ENCODE measurements around the gene FMO1.
A peak's percentile ranks its signal among the peaks of the same experiment; 100 is the strongest.
"Not testable (repeated sequence)": the region's sequence is repeated elsewhere in the genome, so short reads cannot be mapped to it uniquely, and the experiment has no call there.

Gene FMO1

GRCh38 chr1:171290621-171291020 is 42.3 kb downstream of the FMO1 start:
- H3K9me3 ChIP-seq (replicated peaks; ENCODE audit: low read length) = no peaks in the 10 kb centered on the region
- no peak overlapping the region for H3K4me3 ChIP-seq (ENCODE audit: low read length)
- H3K9ac ChIP-seq (ENCODE audit: low read depth, low read length) = no peak overlapping the region
- H3K27me3 ChIP-seq (ENCODE audit: control insufficient read depth, insufficient read depth, low read length) = peaks cover 4% of the 10 kb centered on the region
- no peak overlapping the region for H3K4me2 ChIP-seq (ENCODE audit: low read length)
- H3K36me3 ChIP-seq (ENCODE audit: insufficient read depth, low read length) = no peaks in the 10 kb centered on the region
- H3K4me1 ChIP-seq (ENCODE audit: control insufficient read depth, insufficient read depth, low read length) = no peaks in the 10 kb centered on the region

- Histone ChIP-seq H3K36me3 (ENCODE audit: insufficient read depth, low read length) (no peaks in the 10 kb centered on the region), H3K9me3 (replicated peaks; ENCODE audit: low read length) (no peaks in the 10 kb centered on the region), H3K9ac (ENCODE audit: low read depth, low read length) (no peak overlapping the region), H3K4me1 (ENCODE audit: control insufficient read depth, insufficient read depth, low read length) (no peaks in the 10 kb centered on the region), H3K27me3 (ENCODE audit: control insufficient read depth, insufficient read depth, low read length) (peaks cover 4% of the 10 kb centered on the region), H3K4me3 (ENCODE audit: low read length) (no peak overlapping the region), H3K4me2 (ENCODE audit: low read length) (no peak overlapping the region)
These were observed 44.5 kb downstream of the FMO1 start for GRCh38 chr1:171292799-171293198.

GRCh38 chr1:171295383-171295782 is 47.1 kb downstream of the FMO1 start:
- not testable (repeated sequence) for H3K4me2 ChIP-seq (ENCODE audit: low read length); H3K9ac ChIP-seq (ENCODE audit: low read depth, low read length); H3K4me3 ChIP-seq (ENCODE audit: low read length); H3K4me1 ChIP-seq (ENCODE audit: control insufficient read depth, insufficient read depth, low read length); H3K27me3 ChIP-seq (ENCODE audit: control insufficient read depth, insufficient read depth, low read length); H3K9me3 ChIP-seq (replicated peaks; ENCODE audit: low read length); H3K36me3 ChIP-seq (ENCODE audit: insufficient read depth, low read length)

- H3K4me1 ChIP-seq (ENCODE audit: control insufficient read depth, insufficient read depth, low read length) = no peaks in the 10 kb centered on the region
- H3K27me3 ChIP-seq (ENCODE audit: control insufficient read depth, insufficient read depth, low read length) = peaks cover 4% of the 10 kb centered on the region
- H3K4me2 ChIP-seq (ENCODE audit: low read length) = no peak overlapping the region
- no peaks in the 10 kb centered on the region for H3K9me3 ChIP-seq (replicated peaks; ENCODE audit: low read length)
- H3K4me3 ChIP-seq (ENCODE audit: low read length) = no peak overlapping the region
- no peak overlapping the region for H3K9ac ChIP-seq (ENCODE audit: low read depth, low read length)
- no peaks in the 10 kb centered on the region for H3K36me3 ChIP-seq (ENCODE audit: insufficient read depth, low read length)
These were observed 47.5 kb downstream of the FMO1 start for GRCh38 chr1:171295821-171296220.

- Histone ChIP-seq H3K9me3 (replicated peaks; ENCODE audit: low read length) (no peaks in the 10 kb centered on the region), H3K9ac (ENCODE audit: low read depth, low read length) (no peak overlapping the region), H3K4me2 (ENCODE audit: low read length) (no peak overlapping the region), H3K27me3 (ENCODE audit: control insufficient read depth, insufficient read depth, low read length) (peaks cover 4% of the 10 kb centered on the region), H3K4me1 (ENCODE audit: control insufficient read depth, insufficient read depth, low read length) (no peaks in the 10 kb centered on the region), H3K36me3 (ENCODE audit: insufficient read depth, low read length) (no peaks in the 10 kb centered on the region), H3K4me3 (ENCODE audit: low read length) (no peak overlapping the region)
These were observed 48.6 kb downstream of the FMO1 start for GRCh38 chr1:171296897-171297296.

- H3K9me3 ChIP-seq (replicated peaks; ENCODE audit: low read length) = no peaks in the 10 kb centered on the region
- no peak overlapping the region for H3K4me2 ChIP-seq (ENCODE audit: low read length)
- H3K9ac ChIP-seq (ENCODE audit: low read depth, low read length) = no peak overlapping the region
- H3K4me1 ChIP-seq (ENCODE audit: control insufficient read depth, insufficient read depth, low read length) = no peaks in the 10 kb centered on the region
- H3K36me3 ChIP-seq (ENCODE audit: insufficient read depth, low read length) = no peaks in the 10 kb centered on the region
- H3K4me3 ChIP-seq (ENCODE audit: low read length) = no peak overlapping the region
- H3K27me3 ChIP-seq (ENCODE audit: control insufficient read depth, insufficient read depth, low read length) = peaks cover 4% of the 10 kb centered on the region
These were observed 50.4 kb downstream of the FMO1 start for GRCh38 chr1:171298696-171299095.

GRCh38 chr1:171299342-171299741 is 51.0 kb downstream of the FMO1 start:
- Histone ChIP-seq H3K4me1 (ENCODE audit: control insufficient read depth, insufficient read depth, low read length) (no peaks in the 10 kb centered on the region), H3K9ac (ENCODE audit: low read depth, low read length) (no peak overlapping the region), H3K4me2 (ENCODE audit: low read length) (no peak overlapping the region), H3K36me3 (ENCODE audit: insufficient read depth, low read length) (no peaks in the 10 kb centered on the region), H3K9me3 (replicated peaks; ENCODE audit: low read length) (no peaks in the 10 kb centered on the region), H3K27me3 (ENCODE audit: control insufficient read depth, insufficient read depth, low read length) (no peaks in the 10 kb centered on the region), H3K4me3 (ENCODE audit: low read length) (no peak overlapping the region)

GRCh38 chr1:171300401-171300800 is 52.1 kb downstream of the FMO1 start:
- H3K9me3 ChIP-seq (replicated peaks; ENCODE audit: low read length) = no peaks in the 10 kb centered on the region
- H3K4me3 ChIP-seq (ENCODE audit: low read length) = no peak overlapping the region
- H3K4me1 ChIP-seq (ENCODE audit: control insufficient read depth, insufficient read depth, low read length) = no peaks in the 10 kb centered on the region
- H3K27me3 ChIP-seq (ENCODE audit: control insufficient read depth, insufficient read depth, low read length) = no peaks in the 10 kb centered on the region
- H3K4me2 ChIP-seq (ENCODE audit: low read length) = no peak overlapping the region
- H3K36me3 ChIP-seq (ENCODE audit: insufficient read depth, low read length) = no peaks in the 10 kb centered on the region
- H3K9ac ChIP-seq (ENCODE audit: low read depth, low read length) = no peak overlapping the region

- H3K4me2 ChIP-seq (ENCODE audit: low read length) = no peak overlapping the region
- no peak overlapping the region for H3K4me3 ChIP-seq (ENCODE audit: low read length)
- peaks cover 6% of the 10 kb centered on the region for H3K4me1 ChIP-seq (ENCODE audit: control insufficient read depth, insufficient read depth, low read length)
- no peaks in the 10 kb centered on the region for H3K36me3 ChIP-seq (ENCODE audit: insufficient read depth, low read length)
- H3K9ac ChIP-seq (ENCODE audit: low read depth, low read length) = no peak overlapping the region
- no peaks in the 10 kb centered on the region for H3K9me3 ChIP-seq (replicated peaks; ENCODE audit: low read length)
- H3K27me3 ChIP-seq (ENCODE audit: control insufficient read depth, insufficient read depth, low read length) = peaks cover 3% of the 10 kb centered on the region
These were observed 62.4 kb downstream of the FMO1 start for GRCh38 chr1:171310661-171311087.

GRCh38 chr1:171311771-171312558 is 63.7 kb downstream of the FMO1 start:
- no peaks in the 10 kb centered on the region for H3K9me3 ChIP-seq (replicated peaks; ENCODE audit: low read length)
- no peak overlapping the region for H3K4me2 ChIP-seq (ENCODE audit: low read length)
- H3K27me3 ChIP-seq (ENCODE audit: control insufficient read depth, insufficient read depth, low read length) = peaks cover 3% of the 10 kb centered on the region
- H3K4me1 ChIP-seq (ENCODE audit: control insufficient read depth, insufficient read depth, low read length) = peaks cover 6% of the 10 kb centered on the region
- H3K9ac ChIP-seq (ENCODE audit: low read depth, low read length) = no peak overlapping the region
- H3K36me3 ChIP-seq (ENCODE audit: insufficient read depth, low read length) = no peaks in the 10 kb centered on the region
- H3K4me3 ChIP-seq (ENCODE audit: low read length) = no peak overlapping the region

- peaks cover 6% of the 10 kb centered on the region for H3K4me1 ChIP-seq (ENCODE audit: control insufficient read depth, insufficient read depth, low read length)
- no peaks in the 10 kb centered on the region for H3K36me3 ChIP-seq (ENCODE audit: insufficient read depth, low read length)
- H3K4me3 ChIP-seq (ENCODE audit: low read length) = no peak overlapping the region
- H3K9me3 ChIP-seq (replicated peaks; ENCODE audit: low read length) = no peaks in the 10 kb centered on the region
- H3K27me3 ChIP-seq (ENCODE audit: control insufficient read depth, insufficient read depth, low read length) = peaks cover 3% of the 10 kb centered on the region
- H3K9ac ChIP-seq (ENCODE audit: low read depth, low read length) = no peak overlapping the region
- H3K4me2 ChIP-seq (ENCODE audit: low read length) = peak overlapping the region; percentile 40
These were observed 65.1 kb downstream of the FMO1 start for GRCh38 chr1:171313319-171313834.

GRCh38 chr1:171313835-171314320 is 65.6 kb downstream of the FMO1 start, which contains the start of gene FMO4:
TSS of gene FMO4 (plus strand) at chr1:171314183. CDS start at chr1:171319826, 5,643 bp downstream.
- H3K4me3 ChIP-seq (ENCODE audit: low read length) = peak within 1 kb of the TSS; percentile 57
- H3K9ac ChIP-seq (ENCODE audit: low read depth, low read length) = peak within 1 kb of the TSS; percentile 64
- H3K4me1 ChIP-seq (ENCODE audit: control insufficient read depth, insufficient read depth, low read length) = peaks cover 6% of the 10 kb centered on the region
- H3K9me3 ChIP-seq (replicated peaks; ENCODE audit: low read length) = no peaks in the 10 kb centered on the region
- H3K36me3 ChIP-seq (ENCODE audit: insufficient read depth, low read length) = no peaks in the 10 kb centered on the region
- peak within 1 kb of the TSS; percentile 72 for H3K4me2 ChIP-seq (ENCODE audit: low read length)
- peaks cover 3% of the 10 kb centered on the region for H3K27me3 ChIP-seq (ENCODE audit: control insufficient read depth, insufficient read depth, low read length)

Data from skeletal muscle satellite cell (primary cell).